HepG2 (cell line): ENCODE results near the gene UBQLN4. TPM values are rescaled to one million over a fixed set of nuclear protein-coding genes. Genes with fewer than 3 reads are reported as not detected.

Experiments
- CEBPG ChIP-seq: IDR thresholded peaks from 2 replicates; pipeline ENCODE4 v1.6.1; 2016
- EEA1 ChIP-seq: sonication (generic); formaldehyde crosslinking; IDR thresholded peaks from 2 replicates; pipeline ENCODE4 v1.5.1; 2020; ENCODE audit warnings: mild to moderate bottlenecking, missing genetic modification reagents, borderline replicate concordance
- ELF3 ChIP-seq: IDR thresholded peaks from 2 replicates; pipeline ENCODE4 v1.6.1; 2016; ENCODE audit warnings: missing genetic modification reagents, missing compliant biosample characterization
- GPN1 ChIP-seq: sonication (generic); formaldehyde crosslinking; IDR thresholded peaks from 2 replicates; pipeline ENCODE4 v1.5.1; 2020; ENCODE audit warnings: missing genetic modification reagents, borderline replicate concordance
- KDM1A ChIP-seq: IDR thresholded peaks from 2 replicates; pipeline ENCODE4 v1.6.1; 2016; ENCODE audit warnings: missing compliant biosample characterization
- MIER2 ChIP-seq: IDR thresholded peaks from 2 replicates; pipeline ENCODE4 v1.6.1; 2016; ENCODE audit warnings: missing biosample characterization, missing genetic modification reagents
- ONECUT2 ChIP-seq: sonication (generic); formaldehyde crosslinking; IDR thresholded peaks from 2 replicates; pipeline ENCODE4 v1.4.0; 2020; ENCODE audit warnings: missing genetic modification reagents
- SMARCC2 ChIP-seq: fragments of 450-650 bp; IDR thresholded peaks from 2 replicates; pipeline ENCODE4 v1.6.1; 2017; ENCODE audit warnings: antibody characterized with exemption, mild to moderate bottlenecking
- SMYD3 ChIP-seq: sonication (generic); formaldehyde crosslinking; IDR thresholded peaks from 2 replicates; pipeline ENCODE4 v1.8.1; 2023; ENCODE audit warnings: mild to moderate bottlenecking, missing genetic modification reagents
- TBX2 ChIP-seq: sonication (generic); formaldehyde crosslinking; IDR thresholded peaks from 2 replicates; pipeline ENCODE4 v1.5.0; 2020; ENCODE audit warnings: missing genetic modification reagents, mild to moderate bottlenecking, borderline replicate concordance
- TCF7 ChIP-seq: sonication (generic); IDR thresholded peaks from 2 replicates; pipeline ENCODE4 v1.6.1; 2016; ENCODE audit warnings: antibody characterized with exemption, low read depth
- ZBTB7B ChIP-seq: sonication (generic); formaldehyde crosslinking; IDR thresholded peaks from 2 replicates; pipeline ENCODE4 v1.4.0; 2020; ENCODE audit warnings: missing genetic modification reagents
- ZNF280B ChIP-seq: sonication (generic); formaldehyde crosslinking; IDR thresholded peaks from 2 replicates; pipeline ENCODE4 v1.5.0; 2020; ENCODE audit warnings: missing genetic modification reagents, mild to moderate bottlenecking, borderline replicate concordance
- ZNF484 ChIP-seq: sonication (generic); formaldehyde crosslinking; IDR thresholded peaks from 2 replicates; pipeline ENCODE4 v1.5.1; 2020; ENCODE audit warnings: mild to moderate bottlenecking, low read depth, missing genetic modification reagents, borderline replicate concordance
- ZNF543 ChIP-seq: sonication (generic); formaldehyde crosslinking; IDR thresholded peaks from 2 replicates; pipeline ENCODE4 v1.4.0; 2020; ENCODE audit warnings: mild to moderate bottlenecking, missing genetic modification reagents
- ZNF570 ChIP-seq: sonication (generic); formaldehyde crosslinking; IDR thresholded peaks from 2 replicates; pipeline ENCODE4 v1.4.0; 2020; ENCODE audit warnings: mild to moderate bottlenecking, missing genetic modification reagents, borderline replicate concordance
- ZNF616 ChIP-seq: sonication (generic); formaldehyde crosslinking; IDR thresholded peaks from 2 replicates; pipeline ENCODE4 v1.5.0; 2020; ENCODE audit warnings: low read depth, mild to moderate bottlenecking, missing genetic modification reagents
- polyA plus RNA-seq, 8 experiments: library from polyadenylated mRNA; depleted of rRNA in 3 of 8; stranded (reverse) in 7 of 8; unstranded in 1 of 8; fragments of >200 nt; fragmentation: Illumina TruSeq in 4 of 8; extraction: Trizol in 4 of 8; gene quantifications; 2 replicates each; pipeline versions ENCODE4 v1.2.1 to v1.2.3, GENCODE V29; 2011 to 2016; ENCODE audit warnings: low read depth in 4 of 8, missing spikeins in 1 of 8, mixed read lengths in 1 of 8; ENCODE audit not compliant: insufficient read depth in 1 of 8
- total RNA-seq, 5 experiments: library from RNA; depleted of rRNA; stranded (reverse); fragments of >200 nt; fragmentation: Illumina TruSeq; extraction: Trizol; gene quantifications; 2 replicates each; pipeline ENCODE4 v1.2.3, GENCODE V29; 2016; ENCODE audit warnings: low read depth in 1 of 5
- TF ChIP-seq, protein P1 (sequence below): sonication (generic); formaldehyde crosslinking; IDR thresholded peaks from 2 replicates; pipeline ENCODE4 v1.5.1; 2020; ENCODE audit warnings: mild to moderate bottlenecking, missing genetic modification reagents, borderline replicate concordance
- TF ChIP-seq, protein P2 (sequence below): sonication (generic); formaldehyde crosslinking; IDR thresholded peaks from 2 replicates; pipeline ENCODE4 v1.8.1; 2023; ENCODE audit warnings: mild to moderate bottlenecking, inconsistent platforms, moderate library complexity, missing genetic modification reagents, borderline replicate concordance
- TF ChIP-seq, protein P3 (sequence below): sonication (generic); formaldehyde crosslinking; IDR thresholded peaks from 2 replicates; pipeline ENCODE4 v1.5.1; 2020; ENCODE audit warnings: mild to moderate bottlenecking, moderate library complexity, missing genetic modification reagents

The UBQLN4 gene
- total and polyA plus RNA-seq, 2 of the 13 experiments (the other 11 are each of a cell fraction or from before 2014, with no cell fraction given), result 31.5 to 39.8 TPM

DNA sequence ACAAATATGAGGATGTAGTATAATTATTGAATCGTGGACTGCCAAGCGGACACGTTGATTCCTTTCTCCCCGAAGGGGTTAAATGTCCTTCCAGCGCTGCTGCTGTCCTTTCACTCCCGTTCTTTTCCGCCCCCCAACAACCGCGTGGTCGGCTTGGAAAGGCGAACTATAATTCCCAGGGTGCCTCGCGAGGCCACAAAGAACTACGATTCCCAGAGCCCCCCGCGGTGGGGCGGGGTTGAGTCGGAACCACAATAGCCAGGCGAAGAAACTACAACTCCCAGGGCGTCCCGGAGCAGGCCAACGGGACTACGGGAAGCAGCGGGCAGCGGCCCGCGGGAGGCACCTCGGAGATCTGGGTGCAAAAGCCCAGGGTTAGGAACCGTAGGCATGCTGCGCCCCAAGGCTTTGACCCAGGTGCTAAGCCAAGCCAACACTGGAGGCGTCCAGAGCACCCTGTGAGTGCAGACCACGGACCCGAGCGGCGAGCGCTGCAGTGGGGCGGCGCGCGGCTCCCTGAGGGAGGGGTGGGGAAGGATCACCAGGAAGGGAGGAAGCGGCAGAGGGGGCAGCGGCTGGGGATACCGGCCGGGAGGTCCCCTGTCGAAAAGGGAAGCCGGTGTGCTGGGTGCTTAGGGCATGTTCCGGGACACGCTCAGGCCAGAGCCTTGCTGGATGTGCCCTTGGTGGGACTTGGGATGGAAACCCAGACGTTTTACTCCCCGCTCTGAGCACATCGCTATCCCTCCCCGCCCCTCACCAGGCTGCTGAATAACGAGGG, 1.1 kb upstream of the UBQLN4 start, which contains the start of gene LAMTOR2 (continued):
- TF ChIP-seq, protein P1, sequence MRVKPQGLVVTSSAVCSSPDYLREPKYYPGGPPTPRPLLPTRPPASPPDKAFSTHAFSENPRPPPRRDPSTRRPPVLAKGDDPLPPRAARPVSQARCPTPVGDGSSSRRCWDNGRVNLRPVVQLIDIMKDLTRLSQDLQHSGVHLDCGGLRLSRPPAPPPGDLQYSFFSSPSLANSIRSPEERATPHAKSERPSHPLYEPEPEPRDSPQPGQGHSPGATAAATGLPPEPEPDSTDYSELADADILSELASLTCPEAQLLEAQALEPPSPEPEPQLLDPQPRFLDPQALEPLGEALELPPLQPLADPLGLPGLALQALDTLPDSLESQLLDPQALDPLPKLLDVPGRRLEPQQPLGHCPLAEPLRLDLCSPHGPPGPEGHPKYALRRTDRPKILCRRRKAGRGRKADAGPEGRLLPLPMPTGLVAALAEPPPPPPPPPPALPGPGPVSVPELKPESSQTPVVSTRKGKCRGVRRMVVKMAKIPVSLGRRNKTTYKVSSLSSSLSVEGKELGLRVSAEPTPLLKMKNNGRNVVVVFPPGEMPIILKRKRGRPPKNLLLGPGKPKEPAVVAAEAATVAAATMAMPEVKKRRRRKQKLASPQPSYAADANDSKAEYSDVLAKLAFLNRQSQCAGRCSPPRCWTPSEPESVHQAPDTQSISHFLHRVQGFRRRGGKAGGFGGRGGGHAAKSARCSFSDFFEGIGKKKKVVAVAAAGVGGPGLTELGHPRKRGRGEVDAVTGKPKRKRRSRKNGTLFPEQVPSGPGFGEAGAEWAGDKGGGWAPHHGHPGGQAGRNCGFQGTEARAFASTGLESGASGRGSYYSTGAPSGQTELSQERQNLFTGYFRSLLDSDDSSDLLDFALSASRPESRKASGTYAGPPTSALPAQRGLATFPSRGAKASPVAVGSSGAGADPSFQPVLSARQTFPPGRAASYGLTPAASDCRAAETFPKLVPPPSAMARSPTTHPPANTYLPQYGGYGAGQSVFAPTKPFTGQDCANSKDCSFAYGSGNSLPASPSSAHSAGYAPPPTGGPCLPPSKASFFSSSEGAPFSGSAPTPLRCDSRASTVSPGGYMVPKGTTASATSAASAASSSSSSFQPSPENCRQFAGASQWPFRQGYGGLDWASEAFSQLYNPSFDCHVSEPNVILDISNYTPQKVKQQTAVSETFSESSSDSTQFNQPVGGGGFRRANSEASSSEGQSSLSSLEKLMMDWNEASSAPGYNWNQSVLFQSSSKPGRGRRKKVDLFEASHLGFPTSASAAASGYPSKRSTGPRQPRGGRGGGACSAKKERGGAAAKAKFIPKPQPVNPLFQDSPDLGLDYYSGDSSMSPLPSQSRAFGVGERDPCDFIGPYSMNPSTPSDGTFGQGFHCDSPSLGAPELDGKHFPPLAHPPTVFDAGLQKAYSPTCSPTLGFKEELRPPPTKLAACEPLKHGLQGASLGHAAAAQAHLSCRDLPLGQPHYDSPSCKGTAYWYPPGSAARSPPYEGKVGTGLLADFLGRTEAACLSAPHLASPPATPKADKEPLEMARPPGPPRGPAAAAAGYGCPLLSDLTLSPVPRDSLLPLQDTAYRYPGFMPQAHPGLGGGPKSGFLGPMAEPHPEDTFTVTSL (CRISPR knock-in tag), result no peak
- TF ChIP-seq ZNF484 (CRISPR knock-in tag), result no peak
- TF ChIP-seq SMARCC2, result no peak
- peak; percentile 66 for TF ChIP-seq TBX2 (CRISPR knock-in tag)
- TF ChIP-seq ZNF616, result no peak
- no peak; the same call in 1 of the 2 replicates for TF ChIP-seq CEBPG (CRISPR knock-in tag)
- TF ChIP-seq MIER2 (CRISPR knock-in tag), result no peak
- TF ChIP-seq TCF7, result peak; percentile 19; the same call in 1 of the 2 replicates
- no peak for TF ChIP-seq EEA1
- peak; percentile 45 for TF ChIP-seq ZBTB7B (CRISPR knock-in tag)
- peak; percentile 65; the same call in 1 of the 2 replicates for TF ChIP-seq ZNF543
- no peak for TF ChIP-seq KDM1A (CRISPR knock-in tag)
- peak; percentile 66 for TF ChIP-seq ELF3 (CRISPR knock-in tag)
- 0 out of 2 replicates have a peak, but pooled peaks have one; percentile 34 for TF ChIP-seq ZNF570 (CRISPR knock-in tag)
- TF ChIP-seq, protein P2, sequence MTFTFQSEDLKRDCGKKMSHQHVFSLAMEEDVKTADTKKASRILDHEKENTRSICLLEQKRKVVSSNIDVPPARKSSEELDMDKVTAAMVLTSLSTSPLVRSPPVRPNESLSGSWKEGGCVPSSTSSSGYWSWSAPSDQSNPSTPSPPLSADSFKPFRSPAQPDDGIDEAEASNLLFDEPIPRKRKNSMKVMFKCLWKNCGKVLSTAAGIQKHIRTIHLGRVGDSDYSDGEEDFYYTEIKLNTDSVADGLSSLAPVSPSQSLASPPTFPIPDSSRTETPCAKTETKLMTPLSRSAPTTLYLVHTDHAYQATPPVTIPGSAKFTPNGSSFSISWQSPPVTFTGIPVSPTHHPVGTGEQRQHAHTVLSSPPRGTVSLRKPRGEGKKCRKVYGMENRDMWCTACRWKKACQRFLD, result 0 out of 2 replicates have a peak, but pooled peaks have one; percentile 56
- TF ChIP-seq SMYD3, result 0 out of 2 replicates have a peak, but pooled peaks have one; percentile 53
- TF ChIP-seq GPN1 (CRISPR knock-in tag), result no peak
- TF ChIP-seq ONECUT2 (CRISPR knock-in tag), result no peak
- peak; percentile 35; the same call in 1 of the 2 replicates for TF ChIP-seq ZNF280B (CRISPR knock-in tag)
- TF ChIP-seq, protein P3, sequence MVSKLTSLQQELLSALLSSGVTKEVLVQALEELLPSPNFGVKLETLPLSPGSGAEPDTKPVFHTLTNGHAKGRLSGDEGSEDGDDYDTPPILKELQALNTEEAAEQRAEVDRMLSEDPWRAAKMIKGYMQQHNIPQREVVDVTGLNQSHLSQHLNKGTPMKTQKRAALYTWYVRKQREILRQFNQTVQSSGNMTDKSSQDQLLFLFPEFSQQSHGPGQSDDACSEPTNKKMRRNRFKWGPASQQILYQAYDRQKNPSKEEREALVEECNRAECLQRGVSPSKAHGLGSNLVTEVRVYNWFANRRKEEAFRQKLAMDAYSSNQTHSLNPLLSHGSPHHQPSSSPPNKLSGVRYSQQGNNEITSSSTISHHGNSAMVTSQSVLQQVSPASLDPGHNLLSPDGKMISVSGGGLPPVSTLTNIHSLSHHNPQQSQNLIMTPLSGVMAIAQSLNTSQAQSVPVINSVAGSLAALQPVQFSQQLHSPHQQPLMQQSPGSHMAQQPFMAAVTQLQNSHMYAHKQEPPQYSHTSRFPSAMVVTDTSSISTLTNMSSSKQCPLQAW (CRISPR knock-in tag), result peak; percentile 80
